HG02943 (cell line): ENCODE data around the gene HADHB.
"Not testable (repeated sequence)": the region's sequence is repeated elsewhere in the genome, so short reads cannot be mapped to it uniquely, and the experiment has no call there.

ENCODE experiments used
- ATAC-seq: cut with Tn5 transposase; IDR thresholded peaks from one replicate; pipeline ENCODE4 v1.9.1; 2021; ENCODE audit warnings: mild to moderate bottlenecking, low read depth, moderate library complexity; ENCODE audit not compliant: unreplicated experiment

The HADHB gene

GRCh38 chr2:26325851-26326250, 81.1 kb downstream of the HADHB start:
- ATAC-seq = no peak

- ATAC-seq = no peak
Measured at GRCh38 chr2:26326514-26326913, 81.8 kb downstream of the HADHB start.

- no peak for ATAC-seq
Measured at GRCh38 chr2:26327291-26328272, 82.8 kb downstream of the HADHB start.

- not testable (repeated sequence) for ATAC-seq
Measured at GRCh38 chr2:26329083-26329482, 84.3 kb downstream of the HADHB start.

GRCh38 chr2:26330114-26330549, 85.4 kb downstream of the HADHB start:
- ATAC-seq = no peak

- no peak for ATAC-seq
Measured at GRCh38 chr2:26330604-26331003, 85.9 kb downstream of the HADHB start.

- not testable (repeated sequence) for ATAC-seq
Measured at GRCh38 chr2:26331321-26331720, 86.6 kb downstream of the HADHB start.

GRCh38 chr2:26333293-26333692, 88.6 kb downstream of the HADHB start:
- no peak for ATAC-seq

- no peak for ATAC-seq
Measured at GRCh38 chr2:26335231-26335630, 90.5 kb downstream of the HADHB start.

- ATAC-seq = no peak
Measured at GRCh38 chr2:26336719-26337118, 92.0 kb downstream of the HADHB start.

- ATAC-seq = no peak
Measured at GRCh38 chr2:26337298-26337697, 92.6 kb downstream of the HADHB start.
